Mesendoderm (in vitro differentiated cells): ENCODE measurements around the gene POLR1C.
"Not testable (repeated sequence)": the region's sequence is repeated elsewhere in the genome, so short reads cannot be mapped to it uniquely, and the experiment has no call there.

Experiments used
- DNase-seq: peaks from one replicate; pipeline ENCODE4 v3.0.0; 2013
- H2AK5ac ChIP-seq: 2 replicates; pipeline ENCODE4 v1.6.1; 2013; ENCODE audit warnings: low read length, inconsistent platforms
- H2BK120ac ChIP-seq: 2 replicates; pipeline ENCODE4 v1.6.1; 2013; ENCODE audit warnings: low read depth, mild to moderate bottlenecking, low read length, moderate library complexity, mixed read lengths
- H2BK15ac ChIP-seq: replicated peaks from 2 replicates; pipeline ENCODE4 v1.6.1; 2013; ENCODE audit warnings: low read depth, mild to moderate bottlenecking, moderate library complexity
- H2BK5ac ChIP-seq: 2 replicates; pipeline ENCODE4 v1.6.1; 2013; ENCODE audit warnings: low read length, inconsistent platforms
- H3K18ac ChIP-seq: 2 replicates; pipeline ENCODE4 v1.6.1; 2013; ENCODE audit warnings: mild to moderate bottlenecking, low read length, mixed read lengths
- H3K23ac ChIP-seq: one replicate; pipeline ENCODE4 v1.6.1; 2013; ENCODE audit warnings: low read length
- H3K27ac ChIP-seq: 2 replicates; pipeline ENCODE4 v1.5.1; 2013; ENCODE audit warnings: low read depth, mild to moderate bottlenecking, inconsistent platforms, low read length, moderate library complexity
- H3K27me3 ChIP-seq: 2 replicates; pipeline ENCODE4 v1.6.1; 2013; ENCODE audit warnings: low read length, control low read depth, mild to moderate bottlenecking, inconsistent platforms; ENCODE audit not compliant: insufficient read depth, poor library complexity
- H3K36me3 ChIP-seq: 2 replicates; pipeline ENCODE4 v1.6.1; 2013; ENCODE audit warnings: low read length, inconsistent platforms; ENCODE audit not compliant: control insufficient read depth, insufficient read depth
- H3K4ac ChIP-seq: one replicate; pipeline ENCODE4 v1.6.1; 2013; ENCODE audit warnings: low read depth, mild to moderate bottlenecking, low read length, moderate library complexity
- H3K4me1 ChIP-seq: 2 replicates; pipeline ENCODE4 v1.6.1; 2013; ENCODE audit warnings: low read depth, low read length, inconsistent platforms; ENCODE audit not compliant: control insufficient read depth
- H3K4me2 ChIP-seq: 2 replicates; pipeline ENCODE4 v1.6.1; 2013; ENCODE audit warnings: low read length
- H3K4me3 ChIP-seq: 2 replicates; pipeline ENCODE4 v1.5.1; 2013; ENCODE audit warnings: mild to moderate bottlenecking, low read length
- H3K56ac ChIP-seq: one replicate; pipeline ENCODE4 v1.6.1; 2013; ENCODE audit warnings: low read length
- H3K79me1 ChIP-seq: 2 replicates; pipeline ENCODE4 v1.6.1; 2013; ENCODE audit warnings: low read length, inconsistent platforms
- H3K79me2 ChIP-seq: 2 replicates; pipeline ENCODE4 v1.6.1; 2013; ENCODE audit warnings: mild to moderate bottlenecking, low read length; ENCODE audit not compliant: control insufficient read depth, insufficient read depth
- H3K9ac ChIP-seq: 2 replicates; pipeline ENCODE4 v1.6.1; 2013; ENCODE audit warnings: low read length, inconsistent platforms
- H4K5ac ChIP-seq: one replicate; pipeline ENCODE4 v1.6.1; 2013; ENCODE audit warnings: low read length
- H4K8ac ChIP-seq: one replicate; pipeline ENCODE4 v1.6.1; 2013; ENCODE audit warnings: low read depth, mild to moderate bottlenecking, control low read depth, low read length, moderate library complexity
- WGBS: extraction: QIAGEN DNeasy Blood & Tissue Kit; methylation state at CpG from one replicate; pipeline ENCODE4 v1.1.7; 2013; ENCODE audit warnings: low lambda C conversion rate, missing lambda C conversion rate; ENCODE audit not compliant: insufficient coverage; ENCODE audit errors: extremely low coverage; 5-methylcytosine and 5-hydroxymethylcytosine counted together

POLR1C gene

GRCh38 chr6:43523284-43523683 is 6.4 kb downstream of the POLR1C start:
- peaks cover 7% of the 10 kb centered on the region for H3K79me2 ChIP-seq
- peaks cover 33% of the 10 kb centered on the region for H3K36me3 ChIP-seq
- H4K8ac ChIP-seq: no peak overlapping the region
- no CpG with 5 or more reads among the region's 3 CpGs for WGBS
- H3K23ac ChIP-seq: no peak overlapping the region
- H3K56ac ChIP-seq: no peak overlapping the region
- DNase-seq: no peak
- H3K4ac ChIP-seq: no peak overlapping the region
- H3K27ac ChIP-seq: no peak overlapping the region
- H3K4me2 ChIP-seq: no peak overlapping the region
- no peak overlapping the region for H3K9ac ChIP-seq
- H2BK120ac ChIP-seq: no peak overlapping the region
- H2AK5ac ChIP-seq: no peak overlapping the region
- no peak overlapping the region for H3K4me3 ChIP-seq
- no peak overlapping the region for H4K5ac ChIP-seq
- H2BK5ac ChIP-seq: no peak overlapping the region
- H3K18ac ChIP-seq: no peak overlapping the region
- no peaks in the 10 kb centered on the region for H3K4me1 ChIP-seq
- H2BK15ac ChIP-seq: no peak overlapping the region
- peaks cover 4% of the 10 kb centered on the region for H3K79me1 ChIP-seq
- no peaks in the 10 kb centered on the region for H3K27me3 ChIP-seq

- no peak for DNase-seq
- Histone ChIP-seq H3K79me1 (no peaks in the 10 kb centered on the region), H2BK120ac (no peak overlapping the region), H3K18ac (no peak overlapping the region), H3K56ac (no peak overlapping the region), H3K36me3 (peaks cover 35% of the 10 kb centered on the region), H3K27ac (no peak overlapping the region), H3K9ac (no peak overlapping the region), H2BK15ac (no peak overlapping the region), H3K27me3 (no peaks in the 10 kb centered on the region), H2AK5ac (no peak overlapping the region), H3K4me3 (no peak overlapping the region), H3K4me2 (no peak overlapping the region), H2BK5ac (no peak overlapping the region), H3K4ac (no peak overlapping the region), H4K8ac (no peak overlapping the region), H4K5ac (no peak overlapping the region), H3K23ac (no peak overlapping the region), H3K4me1 (no peaks in the 10 kb centered on the region), H3K79me2 (no peaks in the 10 kb centered on the region)
- no CpG with 5 or more reads among the region's 10 CpGs for WGBS
These were observed 7.6 kb downstream of the POLR1C start for GRCh38 chr6:43524483-43524961.

GRCh38 chr6:43532201-43532600 is 15.3 kb downstream of the POLR1C start:
- Histone ChIP-seq H3K4me3 (no peak overlapping the region), H4K5ac (no peak overlapping the region), H3K27ac (no peak overlapping the region), H3K23ac (no peak overlapping the region), H4K8ac (no peak overlapping the region), H3K56ac (no peak overlapping the region), H3K18ac (no peak overlapping the region), H2BK15ac (no peak overlapping the region), H3K27me3 (no peaks in the 10 kb centered on the region), H3K4me1 (no peaks in the 10 kb centered on the region), H2AK5ac (no peak overlapping the region), H3K4me2 (no peak overlapping the region), H3K36me3 (peaks cover 6% of the 10 kb centered on the region), H3K79me2 (no peaks in the 10 kb centered on the region), H3K79me1 (no peaks in the 10 kb centered on the region), H3K9ac (no peak overlapping the region), H3K4ac (no peak overlapping the region), H2BK120ac (no peak overlapping the region), H2BK5ac (no peak overlapping the region)
- no CpG with 5 or more reads among the region's 1 CpG for WGBS
- no peak for DNase-seq

GRCh38 chr6:43538986-43539385 is 22.1 kb downstream of the POLR1C start:
- H3K9ac ChIP-seq, H3K79me1 ChIP-seq, H3K23ac ChIP-seq, H3K4me3 ChIP-seq, DNase-seq, H3K36me3 ChIP-seq, H2BK15ac ChIP-seq, H4K5ac ChIP-seq, H3K4me1 ChIP-seq, H2BK5ac ChIP-seq, H3K27ac ChIP-seq, H3K79me2 ChIP-seq, H3K56ac ChIP-seq, H3K4me2 ChIP-seq, H3K4ac ChIP-seq, H2AK5ac ChIP-seq, H3K27me3 ChIP-seq, H3K18ac ChIP-seq, H4K8ac ChIP-seq, H2BK120ac ChIP-seq: not testable (repeated sequence)
- no CpG with 5 or more reads among the region's 17 CpGs for WGBS

- not testable (repeated sequence) for H3K79me1 ChIP-seq, H3K4me1 ChIP-seq, H3K79me2 ChIP-seq, H3K18ac ChIP-seq, H3K27ac ChIP-seq, H3K56ac ChIP-seq, H2AK5ac ChIP-seq, H3K23ac ChIP-seq, H3K4me3 ChIP-seq, H3K9ac ChIP-seq, DNase-seq, H3K4ac ChIP-seq, H3K36me3 ChIP-seq, H3K4me2 ChIP-seq, H4K5ac ChIP-seq, H3K27me3 ChIP-seq, H4K8ac ChIP-seq, H2BK120ac ChIP-seq, H2BK15ac ChIP-seq, H2BK5ac ChIP-seq
- WGBS: no CpG with 5 or more reads among the region's 20 CpGs
These were observed 22.5 kb downstream of the POLR1C start for GRCh38 chr6:43539409-43539808.

- H2BK15ac ChIP-seq: no peak overlapping the region
- H2BK120ac ChIP-seq: no peak overlapping the region
- H3K27ac ChIP-seq: no peak overlapping the region
- no peaks in the 10 kb centered on the region for H3K27me3 ChIP-seq
- DNase-seq: no peak
- H4K5ac ChIP-seq: no peak overlapping the region
- no peak overlapping the region for H3K23ac ChIP-seq
- H3K4me2 ChIP-seq: no peak overlapping the region
- no CpG with 5 or more reads among the region's 5 CpGs for WGBS
- H3K79me1 ChIP-seq: no peaks in the 10 kb centered on the region
- H3K4me3 ChIP-seq: no peak overlapping the region
- H3K56ac ChIP-seq: no peak overlapping the region
- H2BK5ac ChIP-seq: no peak overlapping the region
- no peaks in the 10 kb centered on the region for H3K79me2 ChIP-seq
- no peaks in the 10 kb centered on the region for H3K4me1 ChIP-seq
- no peak overlapping the region for H2AK5ac ChIP-seq
- H3K4ac ChIP-seq: no peak overlapping the region
- no peak overlapping the region for H3K18ac ChIP-seq
- H3K36me3 ChIP-seq: peaks cover 6% of the 10 kb centered on the region
- no peak overlapping the region for H4K8ac ChIP-seq
- no peak overlapping the region for H3K9ac ChIP-seq
These were observed 23.6 kb downstream of the POLR1C start for GRCh38 chr6:43540507-43540906.
